H9 (cell line): Measurements from ENCODE around the gene STOX2. TPM values are rescaled to one million over a fixed set of nuclear protein-coding genes. Genes with fewer than 3 reads are reported as not detected.

Experiments used
- DNase-seq: peaks from one replicate; pipeline ENCODE4 v3.0.0-alpha.2; 2017
- H2AFZ ChIP-seq: one replicate; pipeline ENCODE4 v1.6.1; 2013; ENCODE audit warnings: mild to moderate bottlenecking, low read length, control low read depth, moderate library complexity
- H2AK5ac ChIP-seq: 2 replicates; pipeline ENCODE4 v1.6.1; 2013; ENCODE audit warnings: low read length, control low read depth, mixed read lengths; ENCODE audit not compliant: insufficient read length
- H2BK120ac ChIP-seq: one replicate; pipeline ENCODE4 v1.6.1; 2013; ENCODE audit warnings: low read depth, mild to moderate bottlenecking, low read length, control low read depth, inconsistent platforms; ENCODE audit not compliant: poor library complexity, severe bottlenecking
- H2BK12ac ChIP-seq: 2 replicates; pipeline ENCODE4 v1.6.1; 2013; ENCODE audit warnings: low read length, control low read depth, mixed read lengths, low read depth; ENCODE audit not compliant: insufficient read length
- H2BK15ac ChIP-seq: 2 replicates; pipeline ENCODE4 v1.6.1; 2013; ENCODE audit warnings: low read depth, low read length, control low read depth
- H2BK20ac ChIP-seq: one replicate; pipeline ENCODE4 v1.6.1; 2013; ENCODE audit warnings: low read depth, mild to moderate bottlenecking, low read length, control low read depth, inconsistent platforms; ENCODE audit not compliant: poor library complexity, severe bottlenecking
- H2BK5ac ChIP-seq: 2 replicates; pipeline ENCODE4 v1.6.1; 2013; ENCODE audit warnings: low read length, control low read depth, mixed read lengths; ENCODE audit not compliant: insufficient read length
- H3K14ac ChIP-seq: 2 replicates; pipeline ENCODE4 v1.6.1; 2013; ENCODE audit warnings: low read length, control low read depth; ENCODE audit not compliant: insufficient read depth
- H3K18ac ChIP-seq: 2 replicates; pipeline ENCODE4 v1.6.1; 2013; ENCODE audit warnings: low read depth, mild to moderate bottlenecking, mixed read lengths, low read length, control low read depth; ENCODE audit not compliant: insufficient read length
- H3K23ac ChIP-seq: 2 replicates; pipeline ENCODE4 v1.6.1; 2013; ENCODE audit warnings: low read length, control low read depth, mixed read lengths, low read depth; ENCODE audit not compliant: insufficient read length
- H3K23me2 ChIP-seq: 2 replicates; pipeline ENCODE4 v1.6.1; 2013; ENCODE audit warnings: low read depth, mild to moderate bottlenecking, mixed read lengths, low read length, control low read depth; ENCODE audit not compliant: insufficient read length, poor library complexity, severe bottlenecking
- H3K27ac ChIP-seq: 2 replicates; pipeline ENCODE4 v1.5.1; 2013; ENCODE audit warnings: low read length, control low read depth, mixed read lengths, low read depth; ENCODE audit not compliant: insufficient read length
- H3K27me3 ChIP-seq: 2 replicates; pipeline ENCODE4 v1.6.1; 2013; ENCODE audit warnings: low read length, control low read depth, inconsistent platforms; ENCODE audit not compliant: insufficient read depth
- H3K4ac ChIP-seq: 2 replicates; pipeline ENCODE4 v1.6.1; 2013; ENCODE audit warnings: low read depth, mild to moderate bottlenecking, control low read depth, inconsistent platforms, low read length, moderate library complexity
- H3K4me1 ChIP-seq: 2 replicates; pipeline ENCODE4 v1.6.1; 2013; ENCODE audit warnings: low read length, control low read depth, inconsistent platforms; ENCODE audit not compliant: insufficient read depth
- H3K4me2 ChIP-seq: 2 replicates; pipeline ENCODE4 v1.6.1; 2013; ENCODE audit warnings: low read length, control low read depth, mixed read lengths; ENCODE audit not compliant: insufficient read length, insufficient read depth
- H3K56ac ChIP-seq: 2 replicates; pipeline ENCODE4 v1.6.1; 2013; ENCODE audit warnings: low read depth, mild to moderate bottlenecking, mixed read lengths, low read length, control low read depth; ENCODE audit not compliant: insufficient read length
- H3K79me1 ChIP-seq: 2 replicates; pipeline ENCODE4 v1.6.1; 2013; ENCODE audit warnings: low read depth, mild to moderate bottlenecking, moderate library complexity, low read length, control low read depth, inconsistent platforms; ENCODE audit not compliant: insufficient read depth, poor library complexity, severe bottlenecking
- H3K79me2 ChIP-seq: 2 replicates; pipeline ENCODE4 v1.6.1; 2013; ENCODE audit warnings: low read length, control low read depth, inconsistent platforms; ENCODE audit not compliant: insufficient read depth
- H3K9ac ChIP-seq: 2 replicates; pipeline ENCODE4 v1.6.1; 2013; ENCODE audit warnings: low read length, control low read depth, mixed read lengths; ENCODE audit not compliant: insufficient read length; ENCODE audit errors: extremely low read depth
- H3K9me3 ChIP-seq: one replicate; pipeline ENCODE4 v1.6.1; 2013; ENCODE audit warnings: low read depth, low read length, inconsistent platforms; ENCODE audit not compliant: control insufficient read depth
- H3T11ph ChIP-seq: one replicate; pipeline ENCODE4 v1.6.1; 2013; ENCODE audit warnings: mild to moderate bottlenecking, low read length, control low read depth, inconsistent platforms
- H4K20me1 ChIP-seq: one replicate; pipeline ENCODE4 v1.6.1; 2013; ENCODE audit not compliant: control insufficient read depth, insufficient read length, insufficient read depth
- H4K5ac ChIP-seq: 2 replicates; pipeline ENCODE4 v1.6.1; 2013; ENCODE audit warnings: low read depth, mild to moderate bottlenecking, mixed read lengths, low read length, control low read depth; ENCODE audit not compliant: insufficient read length
- H4K8ac ChIP-seq: replicated peaks from 2 replicates; pipeline ENCODE4 v1.6.1; 2013; ENCODE audit warnings: low read length, control low read depth, mixed read lengths, low read depth; ENCODE audit not compliant: insufficient read length
- H4K91ac ChIP-seq: 2 replicates; pipeline ENCODE4 v1.6.1; 2013; ENCODE audit warnings: low read depth, mild to moderate bottlenecking, moderate library complexity, mixed read lengths, low read length, control low read depth; ENCODE audit not compliant: insufficient read length
- H3K27ac Mint-ChIP-seq, 3 experiments: 2 replicates in 2 of 3; 3 replicates in 1 of 3; pipeline ENCODE4 v1.8.0; 2020 to 2021; ENCODE audit warnings: mixed read lengths in 3 of 3, mild to moderate bottlenecking in 1 of 3, moderate library complexity in 1 of 3
- H3K27me3 Mint-ChIP-seq: 2 replicates; pipeline ENCODE4 v1.8.0; 2021; ENCODE audit warnings: low read depth, mild to moderate bottlenecking, moderate library complexity, mixed read lengths
- H3K36me3 Mint-ChIP-seq, 3 experiments: 2 replicates in 2 of 3; 3 replicates in 1 of 3; pipeline ENCODE4 v1.8.0; 2020 to 2021; ENCODE audit warnings: low read depth in 3 of 3, mixed read lengths in 3 of 3; ENCODE audit not compliant: insufficient read depth in 1 of 3
- H3K4me1 Mint-ChIP-seq, 2 experiments: 2 replicates each; pipeline ENCODE4 v1.8.0; 2020; ENCODE audit warnings: mixed read lengths in 2 of 2
- H3K4me3 Mint-ChIP-seq, 2 experiments: 2 replicates in 1 of 2; 3 replicates in 1 of 2; pipeline ENCODE4 v1.8.0; 2020 to 2021; ENCODE audit warnings: mild to moderate bottlenecking in 2 of 2, mixed read lengths in 2 of 2, moderate library complexity in 1 of 2
- H3K9me3 Mint-ChIP-seq, 2 experiments: 2 replicates in 1 of 2; 3 replicates in 1 of 2; pipeline ENCODE4 v1.8.0; 2020; ENCODE audit warnings: mild to moderate bottlenecking in 2 of 2, mixed read lengths in 2 of 2, moderate library complexity in 1 of 2
- WGBS: extraction: QIAGEN DNeasy Blood & Tissue Kit; methylation state at CpG from one replicate; pipeline ENCODE4 v1.1.7; 2013; ENCODE audit warnings: missing lambda C conversion rate, low lambda C conversion rate, mixed read lengths; ENCODE audit not compliant: insufficient read length; ENCODE audit errors: extremely low coverage; 5-methylcytosine and 5-hydroxymethylcytosine counted together
- total RNA-seq: library from RNA; stranded (reverse); gene quantifications from 2 replicates; pipeline ENCODE4 v1.2.1, GENCODE V29; 2021
- TF ChIP-seq, protein P1 (sequence below): fragments of 200-600 bp; sonication (generic); conservative IDR thresholded peaks from 3 replicates; pipeline ENCODE4 v1.8.0; 2021; ENCODE audit warnings: antibody characterized with exemption, mild to moderate bottlenecking

The STOX2 gene
- total RNA-seq, 1 experiment from 2014 or later, result 28.2 TPM

DNA sequence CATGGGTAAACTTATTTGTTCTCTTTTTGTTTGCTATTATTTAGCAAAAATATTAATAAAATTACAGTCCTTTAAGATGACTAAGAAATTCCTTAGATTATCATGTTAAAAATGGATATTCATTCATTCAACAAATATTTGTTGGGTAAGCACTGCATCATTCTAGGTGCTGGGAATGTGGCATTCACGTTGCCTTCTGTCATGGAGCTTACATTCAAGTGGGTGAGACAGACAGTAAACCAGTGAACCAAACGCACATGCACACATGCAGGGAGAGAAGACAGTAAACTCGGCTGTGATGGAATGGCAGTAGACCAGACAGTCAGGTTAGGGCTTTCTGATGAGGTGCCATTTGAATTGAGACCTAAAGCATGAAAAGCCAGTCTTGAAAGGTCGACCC is 91.8 kb downstream of the STOX2 start:
- Histone ChIP-seq H2BK120ac (no peak overlapping the region), H3K23ac (no peak overlapping the region), H4K5ac (no peak overlapping the region), H2BK20ac (no peak overlapping the region), H3K4ac (no peak overlapping the region), H3K9ac (no peak overlapping the region), H3K4me1 (no peaks in the 10 kb centered on the region; the same call in 1 of the 2 replicates), H3K14ac (no peak overlapping the region), H3T11ph (no peak overlapping the region), H2AFZ (no peak overlapping the region), H3K27me3 (no peaks in the 10 kb centered on the region), H4K20me1 (no peaks in the 10 kb centered on the region), H3K4me2 (no peak overlapping the region), H4K8ac (no peak overlapping the region), H2BK5ac (no peak overlapping the region), H3K56ac (no peak overlapping the region), H2AK5ac (no peak overlapping the region), H3K18ac (no peak overlapping the region), H3K79me1 (no peaks in the 10 kb centered on the region), H3K23me2 (no peaks in the 10 kb centered on the region), H2BK12ac (no peak overlapping the region), H3K9me3 (no peaks in the 10 kb centered on the region), H2BK15ac (no peak overlapping the region), H3K27ac (no peak overlapping the region), H4K91ac (no peak overlapping the region), H3K79me2 (peaks cover 2% of the 10 kb centered on the region; the same call in 1 of the 2 replicates)
- Mint-ChIP-seq H3K27me3 (no peaks in the 10 kb centered on the region), H3K36me3 (peaks cover 3 to 23% (median 4%) of the 10 kb centered on the region in 3 experiments), H3K4me3 (no peak overlapping the region), H3K27ac (no peak overlapping the region; a peak in 1 of 7 replicates), H3K9me3 (no peaks in the 10 kb centered on the region), H3K4me1 (peaks cover 28% of the 10 kb centered on the region in 2 experiments)
- DNase-seq, result no peak
- no CpG with 5 or more reads among the region's 4 CpGs for WGBS
- TF ChIP-seq, protein P1, sequence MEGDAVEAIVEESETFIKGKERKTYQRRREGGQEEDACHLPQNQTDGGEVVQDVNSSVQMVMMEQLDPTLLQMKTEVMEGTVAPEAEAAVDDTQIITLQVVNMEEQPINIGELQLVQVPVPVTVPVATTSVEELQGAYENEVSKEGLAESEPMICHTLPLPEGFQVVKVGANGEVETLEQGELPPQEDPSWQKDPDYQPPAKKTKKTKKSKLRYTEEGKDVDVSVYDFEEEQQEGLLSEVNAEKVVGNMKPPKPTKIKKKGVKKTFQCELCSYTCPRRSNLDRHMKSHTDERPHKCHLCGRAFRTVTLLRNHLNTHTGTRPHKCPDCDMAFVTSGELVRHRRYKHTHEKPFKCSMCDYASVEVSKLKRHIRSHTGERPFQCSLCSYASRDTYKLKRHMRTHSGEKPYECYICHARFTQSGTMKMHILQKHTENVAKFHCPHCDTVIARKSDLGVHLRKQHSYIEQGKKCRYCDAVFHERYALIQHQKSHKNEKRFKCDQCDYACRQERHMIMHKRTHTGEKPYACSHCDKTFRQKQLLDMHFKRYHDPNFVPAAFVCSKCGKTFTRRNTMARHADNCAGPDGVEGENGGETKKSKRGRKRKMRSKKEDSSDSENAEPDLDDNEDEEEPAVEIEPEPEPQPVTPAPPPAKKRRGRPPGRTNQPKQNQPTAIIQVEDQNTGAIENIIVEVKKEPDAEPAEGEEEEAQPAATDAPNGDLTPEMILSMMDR, result no peak
